Vagina (tissue), 2 donors: Measurements from ENCODE around the gene MUC3A. TPM values are rescaled to one million over a fixed set of nuclear protein-coding genes. Genes with fewer than 3 reads are reported as not detected.
A peak's percentile ranks its signal among the peaks of the same experiment; 100 is the strongest.

ENCODE experiments used
- DNase-seq, 2 donors: peaks; one replicate each; pipeline ENCODE4 v3.0.0-alpha.2; 2017; ENCODE audit errors: extremely low spot score in 2 of 2
- H3K27ac ChIP-seq: fragments of 200-600 bp; sonication (generic); one replicate; pipeline ENCODE4 v1.5.1; 2019
- H3K27me3 ChIP-seq: fragments of 200-600 bp; sonication (generic); one replicate; pipeline ENCODE4 v1.5.1; 2019
- H3K36me3 ChIP-seq, 2 donors: fragments of 200-600 bp; sonication (generic); one replicate each; pipeline ENCODE4 v1.5.1; 2017 to 2019
- H3K4me1 ChIP-seq: fragments of 200-600 bp; sonication (generic); one replicate; pipeline ENCODE4 v1.5.1; 2019
- H3K4me3 ChIP-seq, 2 donors: fragments of 200-600 bp; sonication (generic); 1 replicate in 1 of 2; 2 replicates in 1 of 2; pipeline ENCODE4 v1.5.1; 2016 to 2019
- H3K9me3 ChIP-seq: fragments of 200-600 bp; sonication (generic); one replicate; pipeline ENCODE4 v1.5.1; 2019
- POLR2A ChIP-seq, 2 donors: fragments of 450-650 bp; IDR thresholded peaks; one replicate each; pipeline ENCODE4 v1.6.1; 2017; ENCODE audit warnings: antibody characterized with exemption in 2 of 2, mild to moderate bottlenecking in 2 of 2, moderate library complexity in 2 of 2
- POLR2AphosphoS5 ChIP-seq, 2 donors: sonication (generic); formaldehyde crosslinking; IDR thresholded peaks; one replicate each; pipeline ENCODE4 v1.9.0; 2017; ENCODE audit warnings: antibody characterized with exemption in 2 of 2, mild to moderate bottlenecking in 2 of 2, low read depth in 1 of 2; ENCODE audit not compliant: insufficient read depth in 1 of 2
- intact Hi-C: fragments of 100-400 bp; cut with DNase I; formaldehyde crosslinking; loops from one replicate; pipeline ENCODE4 v1.15.1; 2023
- total RNA-seq: library from RNA; depleted of rRNA; stranded (reverse); fragments of >200 nt; gene quantifications from one replicate; pipeline ENCODE4 v1.2.3, GENCODE V29; 2016
- TF ChIP-seq, protein P1 (sequence below), 3 experiments: fragments of 450-650 bp in 2 of 3; fragments of 200-600 bp in 1 of 3; sonication (generic) in 1 of 3; IDR thresholded peaks; one replicate each; pipeline ENCODE4 v1.5.1; 2017 to 2019; ENCODE audit warnings: antibody characterized with exemption in 3 of 3, mild to moderate bottlenecking in 2 of 3, moderate library complexity in 2 of 3

The MUC3A gene
- total RNA-seq, 1 donor from 2014 or later = 0.49 TPM

GRCh38 chr7:100957832-100958421 lies 8.6 kb downstream of the MUC3A start:
- H3K27me3 ChIP-seq = no peaks in the 10 kb centered on the region
- peak; percentile 95 to 100 for DNase-seq
- no peaks in the 10 kb centered on the region for H3K4me1 ChIP-seq
- no peak overlapping the region for H3K27ac ChIP-seq
- no peaks in the 10 kb centered on the region for H3K36me3 ChIP-seq
- TF ChIP-seq, protein P1, sequence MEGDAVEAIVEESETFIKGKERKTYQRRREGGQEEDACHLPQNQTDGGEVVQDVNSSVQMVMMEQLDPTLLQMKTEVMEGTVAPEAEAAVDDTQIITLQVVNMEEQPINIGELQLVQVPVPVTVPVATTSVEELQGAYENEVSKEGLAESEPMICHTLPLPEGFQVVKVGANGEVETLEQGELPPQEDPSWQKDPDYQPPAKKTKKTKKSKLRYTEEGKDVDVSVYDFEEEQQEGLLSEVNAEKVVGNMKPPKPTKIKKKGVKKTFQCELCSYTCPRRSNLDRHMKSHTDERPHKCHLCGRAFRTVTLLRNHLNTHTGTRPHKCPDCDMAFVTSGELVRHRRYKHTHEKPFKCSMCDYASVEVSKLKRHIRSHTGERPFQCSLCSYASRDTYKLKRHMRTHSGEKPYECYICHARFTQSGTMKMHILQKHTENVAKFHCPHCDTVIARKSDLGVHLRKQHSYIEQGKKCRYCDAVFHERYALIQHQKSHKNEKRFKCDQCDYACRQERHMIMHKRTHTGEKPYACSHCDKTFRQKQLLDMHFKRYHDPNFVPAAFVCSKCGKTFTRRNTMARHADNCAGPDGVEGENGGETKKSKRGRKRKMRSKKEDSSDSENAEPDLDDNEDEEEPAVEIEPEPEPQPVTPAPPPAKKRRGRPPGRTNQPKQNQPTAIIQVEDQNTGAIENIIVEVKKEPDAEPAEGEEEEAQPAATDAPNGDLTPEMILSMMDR (IDR thresholded peaks at IDR 0.05) = no peak
- no peak for TF ChIP-seq POLR2A (IDR thresholded peaks at IDR 0.05)
- no peak for TF ChIP-seq POLR2AphosphoS5 (IDR thresholded peaks at IDR 0.05; ENCODE audit: insufficient read depth in 1 of 2, low read depth in 1 of 2)
- intact Hi-C loops = no loop called here
- no peak overlapping the region for H3K4me3 ChIP-seq
- no peaks in the 10 kb centered on the region for H3K9me3 ChIP-seq

- intact Hi-C loops = no loop called here
- TF ChIP-seq, protein P1 (IDR thresholded peaks at IDR 0.05) = no peak
- TF ChIP-seq POLR2A (IDR thresholded peaks at IDR 0.05) (no peak), POLR2AphosphoS5 (IDR thresholded peaks at IDR 0.05; ENCODE audit: insufficient read depth in 1 of 2, low read depth in 1 of 2) (no peak)
Observed at GRCh38 chr7:100959894-100960293, 10.6 kb downstream of the MUC3A start.

GRCh38 chr7:100962537-100962936 lies 13.2 kb downstream of the MUC3A start:
- Histone ChIP-seq H3K9me3 (no peaks in the 10 kb centered on the region), H3K36me3 (no peaks in the 10 kb centered on the region), H3K4me1 (peaks cover 19% of the 10 kb centered on the region), H3K4me3 (no peak overlapping the region), H3K27ac (no peak overlapping the region), H3K27me3 (no peaks in the 10 kb centered on the region)
- no peak for DNase-seq
- intact Hi-C loops = no loop called here
- TF ChIP-seq, protein P1 (IDR thresholded peaks at IDR 0.05) = no peak
- TF ChIP-seq POLR2A (IDR thresholded peaks at IDR 0.05) (no peak), POLR2AphosphoS5 (IDR thresholded peaks at IDR 0.05; ENCODE audit: insufficient read depth in 1 of 2, low read depth in 1 of 2) (no peak)

More at GRCh38 chr7:100959894-100960293, 10.6 kb downstream of the MUC3A start:
- no peaks in the 10 kb centered on the region for H3K27me3 ChIP-seq
- no peaks in the 10 kb centered on the region for H3K36me3 ChIP-seq
- DNase-seq = no peak
- H3K9me3 ChIP-seq = no peaks in the 10 kb centered on the region
- no peak overlapping the region for H3K27ac ChIP-seq
- H3K4me1 ChIP-seq = no peaks in the 10 kb centered on the region
- no peak overlapping the region for H3K4me3 ChIP-seq

- H3K4me3 ChIP-seq = no peak overlapping the region
- intact Hi-C loops = no loop called here
- no peaks in the 10 kb centered on the region for H3K27me3 ChIP-seq
- TF ChIP-seq POLR2AphosphoS5 (IDR thresholded peaks at IDR 0.05; ENCODE audit: insufficient read depth in 1 of 2, low read depth in 1 of 2) (no peak), POLR2A (IDR thresholded peaks at IDR 0.05) (no peak)
- TF ChIP-seq, protein P1 (IDR thresholded peaks at IDR 0.05) = no peak
- no peak for DNase-seq
- H3K4me1 ChIP-seq = peaks cover 19% of the 10 kb centered on the region
- no peak overlapping the region for H3K27ac ChIP-seq
- H3K9me3 ChIP-seq = no peaks in the 10 kb centered on the region
- H3K36me3 ChIP-seq = no peaks in the 10 kb centered on the region
Observed at GRCh38 chr7:100963386-100963785, 14.1 kb downstream of the MUC3A start.

DNA sequence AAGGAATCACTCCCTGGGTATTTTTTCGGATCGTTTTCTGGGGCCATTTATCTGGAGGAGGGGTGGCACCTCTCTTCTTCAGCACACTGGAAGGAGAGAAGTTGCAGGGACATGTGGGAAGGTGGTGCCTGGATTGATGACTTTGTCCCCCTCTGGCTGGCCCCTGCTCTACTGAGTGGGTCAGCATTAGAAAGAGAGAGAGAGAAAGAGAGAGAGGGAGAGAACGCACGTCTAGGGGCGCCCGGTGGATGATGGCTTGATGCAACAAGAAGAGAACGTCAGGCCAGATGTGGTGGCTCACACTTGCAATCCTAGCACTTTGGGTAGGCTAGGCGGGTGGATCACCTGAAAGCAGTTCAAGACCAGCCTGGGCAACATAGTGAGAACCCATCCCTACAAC lies 14.5 kb downstream of the MUC3A start:
- no peak for DNase-seq
- Histone ChIP-seq H3K9me3 (no peaks in the 10 kb centered on the region), H3K4me1 (peaks cover 19% of the 10 kb centered on the region), H3K36me3 (no peaks in the 10 kb centered on the region), H3K27ac (no peak overlapping the region), H3K4me3 (no peak overlapping the region), H3K27me3 (no peaks in the 10 kb centered on the region)
- intact Hi-C loops = no loop called here
- TF ChIP-seq, protein P1 (IDR thresholded peaks at IDR 0.05) = no peak
- TF ChIP-seq POLR2AphosphoS5 (IDR thresholded peaks at IDR 0.05; ENCODE audit: insufficient read depth in 1 of 2, low read depth in 1 of 2) (no peak), POLR2A (IDR thresholded peaks at IDR 0.05) (no peak)
